Measurements from ENCODE around the gene EDRF1. TPM values are rescaled to one million over a fixed set of nuclear protein-coding genes. Genes with fewer than 3 reads are reported as not detected.

EDRF1 gene
- total and polyA plus RNA-seq, 2 of the 8 experiments (the other 6 are each of a cell fraction or from before 2014, with no cell fraction given) = 19.9 to 37.8 TPM

DNA sequence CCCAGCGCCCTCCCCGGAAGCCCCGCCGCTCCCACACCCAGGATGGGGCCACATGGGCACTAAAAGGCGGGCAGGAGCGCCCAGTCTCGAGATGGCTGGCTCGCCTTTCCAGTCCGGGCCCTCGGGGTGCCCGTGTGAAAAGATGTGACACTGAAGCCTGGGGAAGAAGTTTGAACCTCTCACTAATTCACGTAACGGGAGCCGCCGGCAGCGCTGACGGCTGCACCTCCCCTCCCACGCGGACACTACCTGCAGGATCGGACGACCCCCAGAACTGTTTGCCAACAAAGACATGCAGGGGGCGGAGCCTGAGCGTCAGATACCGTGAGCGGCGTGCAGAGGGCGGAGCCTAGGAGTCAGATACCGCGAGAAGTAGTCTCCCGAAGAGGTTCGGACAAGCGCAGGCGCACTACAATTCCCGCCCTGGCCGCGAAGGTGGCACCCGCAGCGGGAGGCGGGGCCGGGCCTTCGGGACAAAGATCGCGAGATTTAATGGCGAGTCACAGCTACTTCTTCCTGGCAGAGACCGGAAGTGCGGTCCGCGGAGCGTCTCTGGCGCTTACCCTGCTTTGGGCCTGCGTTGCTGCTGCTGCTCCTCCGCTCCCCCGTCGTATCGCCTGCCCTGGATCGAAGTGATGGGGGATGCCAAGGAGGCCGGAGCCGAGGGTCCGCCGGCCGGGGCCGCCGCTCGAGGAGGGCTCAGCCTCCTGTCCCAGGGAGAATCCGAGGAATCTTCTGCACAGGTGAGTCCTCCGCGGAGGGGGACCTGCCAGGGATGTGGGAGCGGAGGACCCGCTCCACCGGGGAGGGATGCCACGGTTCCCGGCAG lies at the start of gene EDRF1 (continued):
- TF ChIP-seq, protein P1, sequence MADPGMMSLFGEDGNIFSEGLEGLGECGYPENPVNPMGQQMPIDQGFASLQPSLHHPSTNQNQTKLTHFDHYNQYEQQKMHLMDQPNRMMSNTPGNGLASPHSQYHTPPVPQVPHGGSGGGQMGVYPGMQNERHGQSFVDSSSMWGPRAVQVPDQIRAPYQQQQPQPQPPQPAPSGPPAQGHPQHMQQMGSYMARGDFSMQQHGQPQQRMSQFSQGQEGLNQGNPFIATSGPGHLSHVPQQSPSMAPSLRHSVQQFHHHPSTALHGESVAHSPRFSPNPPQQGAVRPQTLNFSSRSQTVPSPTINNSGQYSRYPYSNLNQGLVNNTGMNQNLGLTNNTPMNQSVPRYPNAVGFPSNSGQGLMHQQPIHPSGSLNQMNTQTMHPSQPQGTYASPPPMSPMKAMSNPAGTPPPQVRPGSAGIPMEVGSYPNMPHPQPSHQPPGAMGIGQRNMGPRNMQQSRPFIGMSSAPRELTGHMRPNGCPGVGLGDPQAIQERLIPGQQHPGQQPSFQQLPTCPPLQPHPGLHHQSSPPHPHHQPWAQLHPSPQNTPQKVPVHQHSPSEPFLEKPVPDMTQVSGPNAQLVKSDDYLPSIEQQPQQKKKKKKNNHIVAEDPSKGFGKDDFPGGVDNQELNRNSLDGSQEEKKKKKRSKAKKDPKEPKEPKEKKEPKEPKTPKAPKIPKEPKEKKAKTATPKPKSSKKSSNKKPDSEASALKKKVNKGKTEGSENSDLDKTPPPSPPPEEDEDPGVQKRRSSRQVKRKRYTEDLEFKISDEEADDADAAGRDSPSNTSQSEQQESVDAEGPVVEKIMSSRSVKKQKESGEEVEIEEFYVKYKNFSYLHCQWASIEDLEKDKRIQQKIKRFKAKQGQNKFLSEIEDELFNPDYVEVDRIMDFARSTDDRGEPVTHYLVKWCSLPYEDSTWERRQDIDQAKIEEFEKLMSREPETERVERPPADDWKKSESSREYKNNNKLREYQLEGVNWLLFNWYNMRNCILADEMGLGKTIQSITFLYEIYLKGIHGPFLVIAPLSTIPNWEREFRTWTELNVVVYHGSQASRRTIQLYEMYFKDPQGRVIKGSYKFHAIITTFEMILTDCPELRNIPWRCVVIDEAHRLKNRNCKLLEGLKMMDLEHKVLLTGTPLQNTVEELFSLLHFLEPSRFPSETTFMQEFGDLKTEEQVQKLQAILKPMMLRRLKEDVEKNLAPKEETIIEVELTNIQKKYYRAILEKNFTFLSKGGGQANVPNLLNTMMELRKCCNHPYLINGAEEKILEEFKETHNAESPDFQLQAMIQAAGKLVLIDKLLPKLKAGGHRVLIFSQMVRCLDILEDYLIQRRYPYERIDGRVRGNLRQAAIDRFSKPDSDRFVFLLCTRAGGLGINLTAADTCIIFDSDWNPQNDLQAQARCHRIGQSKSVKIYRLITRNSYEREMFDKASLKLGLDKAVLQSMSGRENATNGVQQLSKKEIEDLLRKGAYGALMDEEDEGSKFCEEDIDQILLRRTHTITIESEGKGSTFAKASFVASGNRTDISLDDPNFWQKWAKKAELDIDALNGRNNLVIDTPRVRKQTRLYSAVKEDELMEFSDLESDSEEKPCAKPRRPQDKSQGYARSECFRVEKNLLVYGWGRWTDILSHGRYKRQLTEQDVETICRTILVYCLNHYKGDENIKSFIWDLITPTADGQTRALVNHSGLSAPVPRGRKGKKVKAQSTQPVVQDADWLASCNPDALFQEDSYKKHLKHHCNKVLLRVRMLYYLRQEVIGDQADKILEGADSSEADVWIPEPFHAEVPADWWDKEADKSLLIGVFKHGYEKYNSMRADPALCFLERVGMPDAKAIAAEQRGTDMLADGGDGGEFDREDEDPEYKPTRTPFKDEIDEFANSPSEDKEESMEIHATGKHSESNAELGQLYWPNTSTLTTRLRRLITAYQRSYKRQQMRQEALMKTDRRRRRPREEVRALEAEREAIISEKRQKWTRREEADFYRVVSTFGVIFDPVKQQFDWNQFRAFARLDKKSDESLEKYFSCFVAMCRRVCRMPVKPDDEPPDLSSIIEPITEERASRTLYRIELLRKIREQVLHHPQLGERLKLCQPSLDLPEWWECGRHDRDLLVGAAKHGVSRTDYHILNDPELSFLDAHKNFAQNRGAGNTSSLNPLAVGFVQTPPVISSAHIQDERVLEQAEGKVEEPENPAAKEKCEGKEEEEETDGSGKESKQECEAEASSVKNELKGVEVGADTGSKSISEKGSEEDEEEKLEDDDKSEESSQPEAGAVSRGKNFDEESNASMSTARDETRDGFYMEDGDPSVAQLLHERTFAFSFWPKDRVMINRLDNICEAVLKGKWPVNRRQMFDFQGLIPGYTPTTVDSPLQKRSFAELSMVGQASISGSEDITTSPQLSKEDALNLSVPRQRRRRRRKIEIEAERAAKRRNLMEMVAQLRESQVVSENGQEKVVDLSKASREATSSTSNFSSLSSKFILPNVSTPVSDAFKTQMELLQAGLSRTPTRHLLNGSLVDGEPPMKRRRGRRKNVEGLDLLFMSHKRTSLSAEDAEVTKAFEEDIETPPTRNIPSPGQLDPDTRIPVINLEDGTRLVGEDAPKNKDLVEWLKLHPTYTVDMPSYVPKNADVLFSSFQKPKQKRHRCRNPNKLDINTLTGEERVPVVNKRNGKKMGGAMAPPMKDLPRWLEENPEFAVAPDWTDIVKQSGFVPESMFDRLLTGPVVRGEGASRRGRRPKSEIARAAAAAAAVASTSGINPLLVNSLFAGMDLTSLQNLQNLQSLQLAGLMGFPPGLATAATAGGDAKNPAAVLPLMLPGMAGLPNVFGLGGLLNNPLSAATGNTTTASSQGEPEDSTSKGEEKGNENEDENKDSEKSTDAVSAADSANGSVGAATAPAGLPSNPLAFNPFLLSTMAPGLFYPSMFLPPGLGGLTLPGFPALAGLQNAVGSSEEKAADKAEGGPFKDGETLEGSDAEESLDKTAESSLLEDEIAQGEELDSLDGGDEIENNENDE (IDR thresholded peaks at IDR 0.05; ENCODE audit: insufficient replicate concordance, low read length) = no peak
- peak; percentile 75 for TF ChIP-seq ASH2L (IDR thresholded peaks at IDR 0.05; ENCODE audit: low read length)
- TF ChIP-seq SIN3A (conservative IDR thresholded peaks at IDR 0.05 in 1 of 2, IDR thresholded peaks at IDR 0.05 in 1 of 2; ENCODE audit: low read depth in 1 of 2, low read length in 2 of 2) = 0 out of 4 replicates have a peak, but pooled peaks have one; percentile 29 to 53
- TF ChIP-seq CHD1 (IDR thresholded peaks at IDR 0.05; ENCODE audit: low read depth, low read length) = no peak
- no peak for TF ChIP-seq JUND (IDR thresholded peaks at IDR 0.05; ENCODE audit: low read length)
- TF ChIP-seq RNF2 (IDR thresholded peaks at IDR 0.05; ENCODE audit: borderline replicate concordance, low read depth, low read length, missing control alignments, poor library complexity, severe bottlenecking) = peak; percentile 42
- no peak for TF ChIP-seq CBX5 (IDR thresholded peaks at IDR 0.05; ENCODE audit: low read depth, low read length)
- TF ChIP-seq, protein P2, sequence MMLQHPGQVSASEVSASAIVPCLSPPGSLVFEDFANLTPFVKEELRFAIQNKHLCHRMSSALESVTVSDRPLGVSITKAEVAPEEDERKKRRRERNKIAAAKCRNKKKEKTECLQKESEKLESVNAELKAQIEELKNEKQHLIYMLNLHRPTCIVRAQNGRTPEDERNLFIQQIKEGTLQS (IDR thresholded peaks at IDR 0.05; ENCODE audit: insufficient read depth, low read depth, low read length) = no peak
